ENCODE results near the gene ZBP1.

ZBP1 gene

GRCh38 chr20:57620274-57620990 lies at the start of gene ZBP1:
ZBP1 (minus strand) TSS chr20:57620426; CDS start chr20:57620295, 131 bp downstream.
- no peak for DNase-seq
- in situ Hi-C loops (cut with HindIII; ENCODE audit: low pct_ligation_motif_present, low pct_unique_long_range_greater_than_20kb, low sequenced_read_pairs): no loop called here

GRCh38 chr20:57669632-57670031 lies 49.4 kb upstream of the ZBP1 start:
- in situ Hi-C loops (cut with HindIII; ENCODE audit: low pct_ligation_motif_present, low pct_unique_long_range_greater_than_20kb, low sequenced_read_pairs): no loop called here
- DNase-seq: no peak

GRCh38 chr20:57667924-57668782 lies 47.9 kb upstream of the ZBP1 start:
- no peak for DNase-seq
- in situ Hi-C loops (cut with HindIII; ENCODE audit: low pct_ligation_motif_present, low pct_unique_long_range_greater_than_20kb, low sequenced_read_pairs): no loop called here

GRCh38 chr20:57667388-57667787 lies 47.2 kb upstream of the ZBP1 start:
- no peak for DNase-seq
- in situ Hi-C loops (cut with HindIII; ENCODE audit: low pct_ligation_motif_present, low pct_unique_long_range_greater_than_20kb, low sequenced_read_pairs): no loop called here

- no peak for DNase-seq
- in situ Hi-C loops (cut with HindIII; ENCODE audit: low pct_ligation_motif_present, low pct_unique_long_range_greater_than_20kb, low sequenced_read_pairs): no loop called here
Observed at GRCh38 chr20:57666834-57667157, 46.6 kb upstream of the ZBP1 start.

GRCh38 chr20:57666106-57666833 lies 46.0 kb upstream of the ZBP1 start:
- in situ Hi-C loops (cut with HindIII; ENCODE audit: low pct_ligation_motif_present, low pct_unique_long_range_greater_than_20kb, low sequenced_read_pairs): no loop called here
- no peak for DNase-seq

GRCh38 chr20:57665589-57665971 lies 45.4 kb upstream of the ZBP1 start:
- no peak for DNase-seq
- in situ Hi-C loops (cut with HindIII; ENCODE audit: low pct_ligation_motif_present, low pct_unique_long_range_greater_than_20kb, low sequenced_read_pairs): no loop called here

GRCh38 chr20:57664924-57665588 lies 44.8 kb upstream of the ZBP1 start:
- no peak for DNase-seq
- in situ Hi-C loops (cut with HindIII; ENCODE audit: low pct_ligation_motif_present, low pct_unique_long_range_greater_than_20kb, low sequenced_read_pairs): no loop called here

- in situ Hi-C loops (cut with HindIII; ENCODE audit: low pct_ligation_motif_present, low pct_unique_long_range_greater_than_20kb, low sequenced_read_pairs): no loop called here
- no peak for DNase-seq
Observed at GRCh38 chr20:57664476-57664875, 44.2 kb upstream of the ZBP1 start.

- in situ Hi-C loops (cut with HindIII; ENCODE audit: low pct_ligation_motif_present, low pct_unique_long_range_greater_than_20kb, low sequenced_read_pairs): no loop called here
- DNase-seq: no peak
Observed at GRCh38 chr20:57663681-57664451, 43.6 kb upstream of the ZBP1 start.

- no peak for DNase-seq
- in situ Hi-C loops (cut with HindIII; ENCODE audit: low pct_ligation_motif_present, low pct_unique_long_range_greater_than_20kb, low sequenced_read_pairs): no loop called here
Observed at GRCh38 chr20:57663241-57663640, 43.0 kb upstream of the ZBP1 start.

- DNase-seq: no peak
- in situ Hi-C loops (cut with HindIII; ENCODE audit: low pct_ligation_motif_present, low pct_unique_long_range_greater_than_20kb, low sequenced_read_pairs): no loop called here
Observed at GRCh38 chr20:57662456-57663240, 42.4 kb upstream of the ZBP1 start.

GRCh38 chr20:57661746-57662455 lies 41.7 kb upstream of the ZBP1 start:
- in situ Hi-C loops (cut with HindIII; ENCODE audit: low pct_ligation_motif_present, low pct_unique_long_range_greater_than_20kb, low sequenced_read_pairs): no loop called here
- no peak for DNase-seq

GRCh38 chr20:57660922-57661745 lies 40.9 kb upstream of the ZBP1 start:
- in situ Hi-C loops (cut with HindIII; ENCODE audit: low pct_ligation_motif_present, low pct_unique_long_range_greater_than_20kb, low sequenced_read_pairs): no loop called here
- no peak for DNase-seq

GRCh38 chr20:57660181-57660921 lies 40.1 kb upstream of the ZBP1 start:
- in situ Hi-C loops (cut with HindIII; ENCODE audit: low pct_ligation_motif_present, low pct_unique_long_range_greater_than_20kb, low sequenced_read_pairs): no loop called here
- DNase-seq: no peak
